Measurements from ENCODE around the gene LCP1.
"Not testable (repeated sequence)": the region's sequence is repeated elsewhere in the genome, so short reads cannot be mapped to it uniquely, and the experiment has no call there.

The LCP1 gene

GRCh38 chr13:46181840-46182490 is at the start of gene LCP1:
Gene LCP1 (minus strand): TSS chr13:46182177. CDS start chr13:46159662, 22,515 bp downstream.
- peak within 1 kb of the TSS; percentile 95 for H3K4me3 ChIP-seq (ENCODE audit: low read depth, low read length)
- DNase-seq (ENCODE audit: low read depth) = peak; percentile 96
- no peak for TF ChIP-seq CTCF (IDR thresholded peaks at IDR 0.05; ENCODE audit: insufficient read depth, low read depth, low read length, missing control alignments)

- no peak overlapping the region for H3K4me3 ChIP-seq (ENCODE audit: low read depth, low read length)
- DNase-seq (ENCODE audit: low read depth) = no peak
- TF ChIP-seq CTCF (IDR thresholded peaks at IDR 0.05; ENCODE audit: insufficient read depth, low read depth, low read length, missing control alignments) = no peak
These were observed 47.3 kb upstream of the LCP1 start for GRCh38 chr13:46229251-46229650.

- not testable (repeated sequence) for H3K4me3 ChIP-seq (ENCODE audit: low read depth, low read length); DNase-seq (ENCODE audit: low read depth)
These were observed 38.3 kb upstream of the LCP1 start for GRCh38 chr13:46220234-46220633.

GRCh38 chr13:46214741-46215140 is 32.8 kb upstream of the LCP1 start:
- H3K4me3 ChIP-seq (ENCODE audit: low read depth, low read length); DNase-seq (ENCODE audit: low read depth): not testable (repeated sequence)

GRCh38 chr13:46213242-46213641 is 31.3 kb upstream of the LCP1 start:
- DNase-seq (ENCODE audit: low read depth) = no peak
- no peak overlapping the region for H3K4me3 ChIP-seq (ENCODE audit: low read depth, low read length)
- no peak for TF ChIP-seq CTCF (IDR thresholded peaks at IDR 0.05; ENCODE audit: insufficient read depth, low read depth, low read length, missing control alignments)

- peak within 1 kb of the TSS; percentile 64 for H3K4me3 ChIP-seq (ENCODE audit: low read depth, low read length)
- DNase-seq (ENCODE audit: low read depth) = peak; percentile 81
- no peak for TF ChIP-seq CTCF (IDR thresholded peaks at IDR 0.05; ENCODE audit: insufficient read depth, low read depth, low read length, missing control alignments)
These were observed 29.7 kb upstream of the LCP1 start, which contains the start of gene LRRC63 for GRCh38 chr13:46211483-46212351. Gene LRRC63 (plus strand): TSS chr13:46211928. CDS start chr13:46213035, 1,107 bp downstream.

GRCh38 chr13:46211116-46211482 is 29.1 kb upstream of the LCP1 start:
- no peak for TF ChIP-seq CTCF (IDR thresholded peaks at IDR 0.05; ENCODE audit: insufficient read depth, low read depth, low read length, missing control alignments)
- peak; percentile 4 for DNase-seq (ENCODE audit: low read depth)
- H3K4me3 ChIP-seq (ENCODE audit: low read depth, low read length) = peak overlapping the region; percentile 64
